Anterior cingulate cortex (tissue), 58 donors: ENCODE results near the gene CENPK.
"Not testable (repeated sequence)": the region's sequence is repeated elsewhere in the genome, so short reads cannot be mapped to it uniquely, and the experiment has no call there.

Experiments
- DNase-seq, 58 donors: peaks; one replicate each; lab custom pipeline; 2025; lab: John Stamatoyannopoulos, UW

Gene CENPK

DNA sequence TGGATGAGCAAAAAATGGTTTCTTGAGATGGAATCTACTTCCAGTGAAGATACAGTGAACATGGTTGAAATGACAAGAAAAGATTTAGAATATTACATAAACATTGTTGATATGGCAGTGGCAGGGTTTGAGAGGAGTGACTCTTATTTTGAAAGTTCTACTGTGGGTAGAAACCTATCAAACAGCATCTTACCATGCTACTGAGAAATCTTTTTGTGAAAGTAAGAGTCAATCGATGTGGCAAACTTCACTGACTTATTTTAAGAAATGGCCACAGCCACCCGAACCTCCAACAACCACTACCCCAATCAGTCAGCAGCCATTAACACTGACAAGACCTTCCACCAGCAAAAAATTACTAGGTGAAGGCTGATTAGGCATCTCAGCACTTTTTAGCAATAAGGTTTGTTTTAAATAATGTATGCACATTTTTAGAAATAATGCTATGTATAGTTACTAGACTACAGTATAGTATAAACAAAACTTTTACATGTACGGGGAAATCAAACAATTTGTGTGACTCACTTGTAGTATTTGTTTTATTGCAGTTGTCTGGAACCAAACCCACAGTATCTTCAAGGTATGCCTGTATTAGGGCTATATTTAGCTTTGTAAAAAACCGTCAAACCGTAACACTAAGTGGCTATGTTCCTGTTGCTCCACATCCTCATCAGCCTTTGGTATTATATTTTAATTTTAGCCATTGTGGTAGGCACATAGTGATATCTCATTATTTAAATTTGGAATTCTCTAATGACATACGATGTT lies 50.6 kb downstream of the CENPK start:
- DNase-seq = no peak

DNA sequence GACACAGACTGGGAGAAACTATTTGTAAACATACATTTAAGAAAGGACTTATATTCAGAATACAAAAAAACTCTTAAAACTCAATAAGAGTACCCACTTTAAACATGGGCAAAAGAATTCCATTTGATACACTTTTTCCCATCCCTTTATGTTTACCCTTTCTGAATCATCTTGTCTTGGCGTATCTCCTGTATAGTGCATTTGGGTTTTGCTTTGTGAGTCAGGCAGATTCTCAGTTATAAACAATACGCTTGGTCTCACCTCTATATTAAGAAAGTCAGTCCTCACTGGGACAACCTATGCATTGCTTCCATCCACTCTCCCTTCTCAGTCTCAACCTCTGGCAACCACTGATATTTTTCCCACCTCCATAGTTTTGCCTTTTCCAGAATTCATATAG lies 54.0 kb downstream of the CENPK start:
- DNase-seq = no peak

DNA sequence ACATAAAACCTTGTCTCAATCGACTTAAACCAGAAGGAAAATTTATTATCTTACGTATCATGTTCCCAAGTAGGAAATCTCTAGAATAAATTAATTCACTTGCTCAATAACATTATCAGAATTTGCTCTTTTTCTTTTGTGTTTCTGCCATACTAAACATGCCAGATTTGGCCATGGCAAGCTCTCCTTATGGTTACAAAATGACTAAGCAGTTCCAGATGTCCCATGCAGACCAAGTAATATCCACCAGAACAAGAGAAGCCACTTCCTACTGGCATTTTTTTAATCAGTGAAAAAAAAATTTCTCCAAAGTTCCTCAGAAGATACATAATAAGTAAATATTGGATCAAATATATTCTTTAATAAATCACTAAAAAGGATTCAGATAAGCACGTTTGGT lies 56.0 kb downstream of the CENPK start:
- DNase-seq = no peak

DNA sequence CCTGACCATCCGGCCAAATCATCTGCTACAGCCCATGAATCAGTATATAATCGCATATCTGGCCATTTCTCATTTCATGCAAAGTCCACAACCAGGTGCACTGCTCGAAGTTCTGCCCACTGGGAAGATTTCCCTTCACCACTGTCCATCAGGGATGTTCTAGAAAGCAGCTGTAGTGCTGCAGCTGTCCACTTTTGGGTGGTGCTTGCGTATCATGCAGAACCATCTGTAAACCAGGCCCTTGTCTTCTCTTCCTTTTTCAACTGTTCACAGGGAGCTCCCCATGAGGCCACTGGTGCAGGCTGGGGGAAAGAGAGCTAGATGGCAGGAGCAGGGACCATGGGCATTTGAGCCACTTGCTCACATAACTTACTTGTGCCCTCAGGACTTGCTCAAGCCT lies 73.8 kb downstream of the CENPK start:
- DNase-seq = no peak

DNA sequence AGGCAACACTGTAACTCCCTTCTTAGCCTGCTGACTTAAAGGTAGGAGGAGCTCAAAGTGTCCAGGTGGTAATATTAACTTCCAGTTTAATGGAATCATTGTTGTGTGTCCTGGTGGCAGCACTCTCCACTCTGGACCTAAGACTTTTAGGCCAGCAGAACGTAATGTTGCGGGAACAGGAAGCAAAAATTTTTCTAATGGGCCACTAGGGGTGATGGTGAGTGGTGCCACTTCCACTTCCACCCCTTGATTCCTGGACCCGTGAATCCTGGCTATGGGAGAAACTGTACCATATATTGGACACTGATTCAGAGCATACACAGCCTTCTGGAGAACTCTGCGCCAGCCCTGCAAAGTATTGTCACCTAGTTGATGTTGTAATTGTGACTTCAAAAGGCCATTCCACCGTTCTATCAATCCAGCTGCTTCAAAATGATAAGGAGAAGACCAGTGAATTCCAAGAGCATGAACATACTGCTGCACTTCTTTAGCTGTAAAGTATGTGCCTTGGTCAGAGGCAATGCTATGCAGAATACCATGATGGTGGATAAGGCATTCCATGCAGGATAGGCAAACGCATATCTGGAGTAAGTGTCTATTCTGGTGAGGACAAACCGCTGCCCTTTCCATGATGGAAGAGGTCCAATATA lies 74.8 kb downstream of the CENPK start:
- DNase-seq = not testable (repeated sequence)

DNA sequence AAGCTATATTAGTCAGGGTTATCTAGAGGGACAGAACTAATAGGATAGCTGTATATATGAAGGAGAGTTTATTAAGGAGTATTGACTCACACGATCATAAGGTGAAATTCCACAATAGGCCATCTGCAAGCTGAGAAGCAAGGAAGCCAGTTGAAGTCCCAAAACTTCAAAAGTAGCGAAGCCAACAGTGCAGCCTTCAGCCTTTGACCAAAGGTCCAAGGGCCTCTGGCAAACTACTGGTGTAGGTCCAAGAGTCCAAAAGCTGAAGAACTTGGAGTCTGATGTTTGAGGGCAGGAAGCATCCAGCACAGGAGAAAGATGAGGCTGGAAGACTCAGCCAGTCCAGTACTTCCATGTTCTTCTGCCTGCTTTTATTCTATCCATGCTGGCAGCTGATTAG lies 76.2 kb downstream of the CENPK start:
- DNase-seq = not testable (repeated sequence)

DNA sequence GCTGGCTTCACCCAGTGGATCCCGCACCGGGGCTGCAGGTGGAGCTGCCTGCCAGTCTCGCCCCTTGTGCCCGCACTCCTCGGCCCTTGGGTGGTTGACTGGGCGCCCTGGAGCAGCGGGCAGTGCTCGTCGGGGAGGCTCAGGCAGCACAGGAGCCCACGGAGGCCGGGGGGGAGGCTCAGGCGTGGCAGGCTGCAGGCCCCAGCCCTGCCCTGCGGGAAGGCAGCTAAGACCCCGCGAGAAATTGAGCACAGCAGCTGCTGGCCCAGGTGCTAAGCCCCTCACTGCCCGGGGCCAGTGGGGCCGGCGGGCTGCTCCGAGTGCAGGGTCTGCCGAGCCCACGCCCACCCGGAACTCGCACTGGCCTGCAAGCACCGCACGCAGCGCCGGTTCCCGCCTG lies 77.6 kb downstream of the CENPK start:
- no peak for DNase-seq

DNA sequence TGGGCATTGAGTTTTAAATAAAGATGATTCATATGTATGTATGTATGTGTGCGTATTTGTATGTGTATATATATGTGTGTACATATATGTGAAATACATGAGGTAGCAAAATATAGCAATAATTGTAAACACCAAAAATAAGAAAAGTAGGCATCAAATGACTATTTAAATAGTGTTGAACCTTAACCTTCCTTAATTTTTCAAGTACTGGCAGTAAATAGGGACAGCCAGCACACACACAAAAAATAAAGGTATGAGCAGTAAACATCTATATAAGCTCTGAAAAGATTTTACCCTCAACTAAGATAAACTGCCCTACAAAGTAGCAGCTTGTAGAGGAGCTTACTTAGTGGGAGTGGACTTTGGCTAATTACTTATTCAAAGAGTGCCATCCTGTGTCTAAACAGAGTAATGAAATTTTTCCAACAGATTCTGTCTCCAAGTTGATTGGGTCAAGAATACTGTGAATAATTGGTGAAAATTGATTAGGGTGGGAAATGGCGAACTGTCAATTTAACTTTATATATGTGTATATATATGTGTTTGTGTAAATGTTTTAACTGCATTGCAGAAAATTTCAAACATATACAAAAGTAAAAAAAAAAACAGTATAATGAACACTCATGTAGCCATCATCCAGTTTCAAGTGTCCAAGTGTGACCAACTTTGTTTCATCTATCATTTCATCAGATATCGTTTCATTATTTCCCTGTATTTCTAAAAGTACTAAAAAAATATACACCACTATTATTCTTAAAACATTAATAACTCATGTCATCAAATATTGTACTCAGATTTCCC lies 79.2 kb downstream of the CENPK start:
- DNase-seq = peak in 2 of 58 donors; percentile 5 to 68

DNA sequence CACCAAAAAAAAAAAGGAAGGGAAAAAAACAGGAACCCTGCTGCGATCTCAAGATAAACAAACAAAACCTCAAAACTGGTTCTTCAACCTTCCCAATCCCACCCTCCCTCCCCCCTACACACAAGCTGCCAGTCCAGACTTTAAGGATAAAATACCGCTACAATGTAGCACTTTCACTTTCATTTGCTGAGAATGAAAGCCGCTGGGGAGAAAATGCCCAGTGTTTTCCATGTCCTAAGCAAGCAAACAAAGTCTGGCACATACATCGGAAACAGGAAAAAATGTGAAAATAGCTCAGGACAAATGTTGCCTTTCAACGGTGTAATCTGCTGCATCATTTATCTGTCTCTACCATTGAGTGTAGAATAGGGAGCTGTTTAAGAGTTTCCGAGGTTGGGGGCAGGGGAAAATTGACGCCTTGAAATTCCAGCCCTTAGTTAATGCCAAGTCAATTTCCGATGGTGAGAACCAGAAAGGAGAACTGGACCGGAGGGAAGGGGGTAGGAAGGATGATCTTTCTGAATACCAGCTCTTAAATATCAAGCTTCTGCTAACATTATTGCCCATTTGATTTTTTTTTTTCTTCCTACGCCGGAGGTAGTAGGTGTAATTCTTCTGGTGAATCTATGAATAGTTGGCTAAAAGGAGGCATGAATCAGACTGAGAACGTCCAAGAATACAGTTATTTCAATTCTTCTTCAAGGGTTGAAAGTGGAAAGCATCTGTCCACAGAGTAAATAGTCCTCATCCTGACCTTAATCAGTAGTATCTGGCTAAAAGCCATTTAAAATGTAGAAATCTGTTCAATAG lies 80.0 kb downstream of the CENPK start:
- peak in 20 of 58 donors; percentile 0 to 44 (median 21) for DNase-seq

DNA sequence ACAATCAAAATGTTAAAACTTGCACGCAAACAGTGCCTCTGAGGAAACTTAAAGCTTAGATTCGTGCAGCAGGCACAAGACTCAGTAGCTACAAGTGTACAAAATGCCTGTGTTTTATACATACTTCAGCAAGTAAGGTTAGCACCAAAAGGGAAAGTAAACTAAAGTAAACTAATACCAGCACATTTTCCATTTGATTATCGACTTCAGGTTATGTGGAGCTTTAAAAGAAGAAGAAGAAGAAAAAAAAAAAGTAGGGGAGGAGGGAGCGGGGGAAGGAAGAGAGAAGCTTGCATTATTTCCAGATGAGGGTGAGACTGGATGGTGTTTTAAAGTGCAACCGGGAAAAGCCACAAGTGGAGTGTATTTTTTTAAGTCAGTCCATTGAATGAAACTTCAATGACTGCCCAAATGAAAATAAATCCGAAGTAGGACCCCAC lies 80.7 kb downstream of the CENPK start:
- peak in 1 of 58 donors; percentile 30 for DNase-seq

DNA sequence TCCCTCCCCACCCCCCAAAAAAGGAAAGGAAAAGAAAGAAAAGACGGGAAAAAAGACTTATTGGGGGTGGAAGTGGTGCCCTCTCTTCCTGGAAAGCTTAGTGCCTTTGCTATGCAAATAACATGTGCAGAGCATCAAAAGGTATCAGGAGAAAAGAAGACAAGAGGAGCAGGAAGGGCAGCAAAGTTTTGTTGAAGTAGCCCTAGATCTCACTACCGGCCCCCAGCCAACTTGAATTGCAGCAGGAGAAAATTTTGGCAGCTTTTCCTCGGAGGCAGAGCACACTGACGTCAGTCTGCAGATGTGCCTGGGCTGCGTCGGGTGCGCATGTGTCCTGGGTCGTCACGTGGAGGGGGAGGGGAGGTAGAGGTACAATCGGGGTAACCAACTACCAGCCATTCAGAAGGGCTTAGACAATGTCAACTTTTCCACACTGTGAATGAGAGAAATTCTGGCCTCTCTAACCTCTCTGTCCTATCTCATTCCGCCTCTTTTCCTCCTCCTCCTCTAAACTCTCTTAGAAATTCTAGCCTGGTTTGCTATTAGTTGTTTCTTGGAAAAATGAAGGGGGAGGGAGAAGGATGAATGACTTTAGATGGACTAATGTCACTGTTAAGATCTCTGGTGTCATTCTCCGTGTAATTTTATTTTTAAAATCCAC lies 81.2 kb downstream of the CENPK start, which contains the start of gene ADAMTS6:
Gene ADAMTS6, minus strand, starts transcription at position 286 of the 661 bp plus-strand sequence. CDS start 8,247 bp downstream, outside the sequence.
- DNase-seq = peak in 55 of 58 donors; percentile 19 to 86 (median 70)

DNA sequence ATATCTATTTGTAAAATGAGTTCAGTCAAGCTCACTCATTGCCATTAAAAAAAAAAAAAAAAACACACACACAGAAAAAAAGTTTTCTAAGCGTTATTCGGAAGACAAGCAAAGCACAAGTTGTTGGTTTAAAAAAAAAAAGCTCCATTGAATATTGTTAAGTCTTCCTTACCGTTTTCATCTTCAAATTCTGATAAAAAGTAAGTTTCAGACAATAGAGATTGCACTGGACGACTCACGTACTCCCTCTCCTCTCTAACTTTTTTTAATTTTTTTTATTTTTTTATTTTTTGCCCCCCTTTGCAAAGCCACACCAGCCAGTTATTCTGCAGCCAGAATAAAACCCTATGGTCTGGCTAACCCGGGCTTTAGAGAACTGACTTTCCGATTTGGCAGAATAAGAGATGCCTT lies 81.8 kb downstream of the CENPK start:
- no peak for DNase-seq

DNA sequence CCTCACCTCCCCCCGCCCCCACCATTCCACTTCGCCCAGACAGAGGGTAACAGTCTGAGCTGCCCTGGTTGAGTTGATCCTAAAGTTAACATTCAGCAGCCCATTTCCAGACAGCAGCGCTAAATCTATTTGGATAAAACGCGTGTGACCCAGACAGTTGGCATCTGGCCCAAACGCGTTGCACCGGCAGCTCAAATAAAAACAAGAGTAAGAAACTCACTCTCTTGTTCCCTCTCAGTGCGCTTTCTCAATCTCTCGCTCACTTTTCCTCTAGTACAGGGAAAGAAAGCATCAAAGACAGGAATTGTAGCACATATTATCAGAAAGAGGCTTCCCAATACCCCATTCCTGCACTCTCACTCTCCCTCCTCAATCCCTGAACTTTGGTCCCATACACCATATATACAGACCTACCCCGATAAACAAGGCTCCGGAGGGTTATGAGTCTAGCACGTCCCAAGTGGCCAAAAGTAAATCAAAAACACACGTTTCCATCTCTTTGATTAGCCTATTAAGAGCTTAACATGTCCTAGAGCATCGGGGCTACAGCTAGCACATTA lies 82.6 kb downstream of the CENPK start:
- DNase-seq = peak in 30 of 58 donors; percentile 2 to 76 (median 19)

DNA sequence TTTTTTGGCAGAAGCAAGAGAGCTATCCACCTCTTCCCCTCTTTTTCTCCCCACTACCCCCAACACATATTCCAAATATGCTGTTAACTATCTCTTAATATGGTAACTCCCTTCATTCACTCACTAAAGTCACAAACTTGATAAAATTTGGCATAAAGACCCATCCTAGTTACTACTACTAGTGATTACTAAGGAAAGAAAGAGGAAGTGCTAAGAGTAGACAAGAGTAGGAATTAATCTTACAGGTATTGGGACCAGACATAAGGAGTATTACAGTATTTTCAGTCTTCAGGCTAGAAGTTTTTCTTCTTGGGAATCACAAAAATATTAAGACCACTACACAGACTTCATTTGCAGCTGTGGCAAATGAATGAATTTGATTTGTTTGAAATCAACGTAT lies 83.4 kb downstream of the CENPK start:
- DNase-seq = no peak

DNA sequence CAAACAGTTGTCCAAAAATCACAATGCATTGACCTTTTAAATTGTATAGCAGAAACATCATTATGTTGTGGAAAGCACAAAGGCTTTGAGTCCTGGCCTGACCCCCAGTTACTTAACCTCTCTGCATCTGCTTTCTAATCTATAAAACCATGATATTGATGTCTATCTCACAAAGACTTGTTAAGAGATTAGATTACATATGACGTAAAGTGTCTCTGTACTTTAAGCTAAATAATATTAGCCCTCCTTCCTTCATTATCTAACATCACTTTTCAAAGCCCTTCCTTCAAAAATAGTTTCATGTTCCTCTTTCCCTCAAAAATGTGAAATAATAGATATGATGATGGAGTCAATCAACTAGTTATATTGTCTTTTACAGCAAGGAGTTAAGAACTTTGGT lies 84.6 kb downstream of the CENPK start:
- no peak for DNase-seq

DNA sequence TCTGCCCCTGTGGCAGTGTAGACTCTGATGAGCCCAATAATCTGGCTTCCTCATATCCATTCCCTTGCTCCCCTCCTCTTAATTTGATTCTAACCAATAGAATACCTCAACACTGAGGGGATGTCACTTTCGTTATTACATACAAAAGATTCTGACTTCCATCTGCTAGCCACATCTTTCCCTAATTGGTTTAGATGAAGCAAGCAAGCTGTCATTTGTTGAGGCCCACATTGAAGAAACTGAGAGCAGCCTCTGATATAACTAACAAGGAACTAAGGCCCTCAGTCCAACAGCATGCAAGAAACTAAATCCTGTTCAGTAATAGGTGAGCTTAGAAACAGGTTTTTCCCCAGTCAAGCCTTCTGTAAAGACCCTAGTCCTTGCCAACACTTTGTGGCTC lies 87.1 kb downstream of the CENPK start:
- no peak for DNase-seq

DNA sequence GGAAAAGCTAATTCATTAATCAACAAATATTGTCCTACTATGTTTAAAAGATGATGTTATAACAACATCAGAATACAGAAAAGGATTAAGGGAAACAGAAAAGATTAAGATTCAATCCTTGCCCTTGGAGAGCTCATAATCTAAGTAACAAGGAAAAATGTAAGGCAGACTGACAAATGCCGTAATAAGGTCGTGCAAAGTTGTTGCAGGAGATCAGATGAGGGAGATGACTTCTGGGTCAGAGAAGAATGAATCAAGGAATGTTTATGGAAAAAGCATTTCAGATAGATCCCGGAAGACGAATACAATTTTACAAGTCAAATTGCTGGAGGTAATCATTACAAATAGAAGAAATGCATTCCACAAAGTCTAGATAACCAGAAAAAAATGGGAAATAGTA lies 87.6 kb downstream of the CENPK start:
- DNase-seq = no peak

DNA sequence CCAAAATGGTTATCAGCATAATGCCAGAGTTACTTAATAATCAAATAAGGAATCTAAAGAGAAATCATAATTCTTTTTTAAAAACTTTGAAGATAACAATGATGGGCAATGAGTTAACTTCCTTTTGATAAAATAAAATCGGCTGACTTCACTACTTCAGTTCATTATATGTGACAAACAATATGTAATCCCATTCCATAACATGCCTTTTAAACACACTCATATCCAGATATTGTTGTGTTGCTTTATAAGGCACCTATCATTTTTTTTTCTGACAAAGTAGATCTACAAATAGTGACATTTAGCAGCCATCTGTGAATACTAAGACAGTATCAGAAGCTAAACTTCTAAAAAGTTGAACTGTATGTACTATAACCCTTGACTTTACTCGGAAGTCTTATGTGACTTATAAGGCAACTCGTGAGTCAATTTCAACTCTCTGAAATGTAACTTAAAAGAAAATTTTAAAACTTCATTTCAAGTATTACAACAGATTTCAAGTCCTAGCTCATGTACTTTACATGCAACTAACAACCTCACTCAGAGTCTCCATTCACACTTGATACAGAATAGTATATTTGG lies 88.7 kb downstream of the CENPK start:
- DNase-seq = no peak

DNA sequence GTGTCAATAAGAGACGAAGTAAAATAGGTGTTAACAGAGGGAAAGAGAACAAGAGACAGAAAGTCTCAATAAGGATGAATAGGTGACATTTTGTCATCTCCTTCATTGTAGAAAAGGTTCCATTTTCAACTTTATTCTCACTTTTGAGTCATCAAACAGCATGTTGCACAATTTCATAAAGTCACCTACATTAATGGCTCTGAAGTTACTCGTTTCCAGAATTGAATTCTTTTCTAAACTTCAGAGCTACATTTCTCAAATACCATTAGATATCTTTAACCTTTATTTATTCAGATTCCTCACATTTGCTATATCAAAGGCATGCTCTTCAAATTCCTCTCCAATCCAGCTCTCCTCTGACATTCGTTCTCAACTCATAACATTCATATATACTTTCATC lies 94.3 kb downstream of the CENPK start:
- no peak for DNase-seq
